GM10847 (cell line): ENCODE measurements around the gene PRDM10.

Source experiments
- POLR2A ChIP-seq: IDR thresholded peaks from 2 replicates; pipeline ENCODE4 v1.6.1; 2011; ENCODE audit not compliant: insufficient read length; ENCODE audit errors: extremely low read depth

Gene PRDM10

DNA sequence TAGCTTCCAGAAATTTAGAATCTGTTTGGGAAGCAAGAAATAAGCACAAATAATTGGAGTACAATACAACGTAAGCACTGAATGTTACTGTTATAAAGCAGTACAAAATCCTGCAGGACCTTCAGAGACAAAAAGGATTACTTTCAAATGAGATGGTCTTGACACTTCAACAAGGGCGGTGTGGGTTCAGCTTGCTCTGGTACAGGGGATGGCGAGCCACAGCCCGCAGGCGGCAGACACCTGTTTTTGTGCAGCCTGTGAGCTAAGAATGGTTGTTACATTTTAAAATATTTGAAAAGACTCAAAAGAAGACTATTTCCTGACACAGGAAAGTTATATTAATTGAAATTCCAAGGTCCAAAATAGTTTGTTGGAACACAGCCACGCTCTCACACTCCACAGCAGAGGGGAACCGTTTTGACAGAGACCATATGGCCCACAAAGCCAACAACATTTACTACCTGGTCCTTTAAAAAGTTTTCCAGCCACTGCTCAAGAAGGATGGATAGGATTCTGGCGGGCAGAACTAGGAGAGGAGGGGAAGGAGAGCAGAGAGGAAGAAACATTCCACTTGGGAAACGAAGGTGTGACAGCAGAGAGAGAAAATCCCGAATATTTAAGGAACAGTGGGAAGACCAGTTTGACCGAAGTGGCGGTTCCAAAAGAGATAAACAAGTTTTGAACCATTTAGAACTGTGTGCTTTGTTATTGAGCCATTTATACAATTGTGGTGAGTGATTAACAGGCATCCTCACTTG is 6.3 kb downstream of the PRDM10 start:
- no peak for TF ChIP-seq POLR2A

DNA sequence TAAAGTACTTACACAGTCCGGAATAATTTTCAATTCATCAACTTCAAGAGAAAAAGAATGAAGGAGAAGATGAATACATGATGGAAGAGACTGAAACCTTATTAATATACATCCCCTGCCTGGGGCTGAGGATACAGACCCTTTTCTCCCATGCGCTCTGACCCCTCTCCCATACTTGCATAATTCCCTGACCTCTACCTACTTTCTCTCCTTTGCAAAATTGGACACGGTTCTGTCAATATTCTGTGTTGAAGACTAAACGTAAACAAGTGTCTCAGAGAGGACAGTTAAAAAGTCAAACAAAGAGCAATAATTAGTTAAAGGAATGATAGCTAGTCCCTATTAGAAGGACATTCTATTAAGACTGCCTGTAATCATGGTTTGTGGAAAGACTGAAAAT is 7.5 kb downstream of the PRDM10 start:
- no peak for TF ChIP-seq POLR2A

DNA sequence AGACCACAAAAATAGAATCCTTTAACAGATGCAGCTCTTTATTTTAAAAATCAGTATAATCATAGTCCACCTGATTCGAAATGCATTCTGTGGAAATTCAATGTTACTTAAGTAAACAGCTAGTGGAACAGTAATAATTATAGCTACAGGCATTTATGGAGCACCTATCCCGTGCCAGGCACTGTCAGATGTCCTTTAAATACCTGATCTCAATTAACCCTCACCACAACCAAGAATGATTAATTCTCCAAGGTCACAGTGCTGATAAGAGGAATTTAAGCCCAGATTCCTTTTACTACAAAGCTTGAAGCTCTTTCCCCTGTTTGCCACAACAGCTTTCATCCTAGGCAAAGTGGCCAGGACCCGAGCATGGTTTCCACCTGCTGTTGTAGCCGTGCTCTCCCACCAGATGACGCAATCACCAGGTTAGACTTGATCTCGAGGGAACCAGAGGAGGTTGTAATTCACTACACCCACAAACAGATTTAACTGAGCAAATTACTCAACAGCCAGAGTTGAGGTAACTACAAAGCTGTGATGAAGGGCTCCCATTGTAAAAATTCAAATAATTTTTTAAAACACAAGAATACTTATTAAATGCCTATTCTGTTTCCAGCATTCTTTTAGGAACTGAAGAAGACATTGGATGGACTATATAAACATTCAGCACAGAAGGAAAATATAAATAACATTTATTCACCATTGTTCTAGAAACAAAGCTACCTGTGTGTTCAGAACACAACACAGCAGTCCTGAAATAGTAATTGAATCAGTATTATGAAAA is 10.3 kb downstream of the PRDM10 start:
- no peak for TF ChIP-seq POLR2A

DNA sequence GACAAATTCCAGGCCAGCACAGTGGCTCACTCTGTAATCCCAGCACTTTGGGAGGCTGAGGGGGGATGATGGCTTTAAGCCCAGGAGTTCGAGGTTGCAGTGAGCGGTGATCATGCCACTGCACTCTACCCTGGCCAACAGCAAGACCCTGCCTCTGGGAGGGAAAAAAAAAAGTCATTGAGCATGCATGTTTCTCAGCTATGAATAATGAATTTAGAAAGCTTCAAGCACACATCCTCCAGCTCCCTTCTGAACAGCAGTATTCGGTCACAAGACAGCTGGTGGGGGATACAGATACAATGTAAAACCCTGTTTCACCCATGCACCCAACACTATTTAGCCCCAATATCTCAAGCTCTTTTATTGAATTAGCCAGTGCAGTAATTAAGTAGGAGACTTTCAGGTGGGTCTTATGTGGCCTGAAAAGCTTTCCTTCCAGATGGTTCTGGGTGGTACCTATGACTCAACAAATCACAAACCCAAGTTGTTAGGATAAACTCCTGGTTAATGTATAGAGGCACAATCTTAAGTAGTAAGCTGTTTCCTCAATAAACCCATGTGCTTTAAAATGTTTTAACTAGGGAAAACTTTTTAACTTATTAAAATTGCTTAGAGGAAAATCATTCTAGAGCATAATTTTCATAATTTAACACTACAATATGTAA is 13.4 kb downstream of the PRDM10 start:
- TF ChIP-seq POLR2A = no peak

DNA sequence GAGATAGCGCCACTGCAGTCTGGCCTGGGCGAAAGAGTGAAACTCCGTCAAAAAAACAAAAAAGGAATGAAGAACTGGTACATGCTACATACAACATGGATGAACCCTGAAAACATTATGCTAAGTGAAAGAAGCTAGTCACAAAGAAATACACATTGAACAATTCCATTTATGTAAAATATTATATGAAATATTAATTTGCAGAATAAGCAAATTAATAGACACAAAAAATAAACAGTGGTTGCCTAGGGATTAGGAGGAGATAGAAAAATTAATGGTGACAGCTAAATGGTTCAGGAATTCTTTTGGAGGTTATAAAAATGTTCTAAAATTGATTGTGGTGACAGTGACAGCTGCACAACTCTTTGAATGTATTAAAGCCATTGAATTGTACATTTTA is 14.7 kb downstream of the PRDM10 start:
- no peak for TF ChIP-seq POLR2A

DNA sequence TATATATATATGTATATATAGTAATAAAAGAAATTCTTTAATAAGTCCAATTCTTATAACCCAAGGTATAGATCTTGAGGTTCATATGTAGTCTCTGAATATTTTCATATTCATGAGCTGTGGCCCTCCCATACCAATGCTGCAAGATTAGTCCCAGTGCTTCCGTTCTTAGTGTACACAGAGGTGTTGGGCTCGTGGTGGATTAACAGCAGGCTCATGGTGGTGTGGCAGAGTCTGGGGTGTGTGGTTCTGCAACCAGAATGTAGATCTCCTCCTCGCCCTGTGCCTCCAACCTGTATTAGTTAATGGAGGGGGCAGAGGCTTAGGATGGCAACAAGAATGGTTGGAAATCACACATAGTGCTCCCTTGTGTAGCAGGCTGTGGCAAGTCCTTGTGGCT is 16.8 kb downstream of the PRDM10 start:
- TF ChIP-seq POLR2A = no peak

DNA sequence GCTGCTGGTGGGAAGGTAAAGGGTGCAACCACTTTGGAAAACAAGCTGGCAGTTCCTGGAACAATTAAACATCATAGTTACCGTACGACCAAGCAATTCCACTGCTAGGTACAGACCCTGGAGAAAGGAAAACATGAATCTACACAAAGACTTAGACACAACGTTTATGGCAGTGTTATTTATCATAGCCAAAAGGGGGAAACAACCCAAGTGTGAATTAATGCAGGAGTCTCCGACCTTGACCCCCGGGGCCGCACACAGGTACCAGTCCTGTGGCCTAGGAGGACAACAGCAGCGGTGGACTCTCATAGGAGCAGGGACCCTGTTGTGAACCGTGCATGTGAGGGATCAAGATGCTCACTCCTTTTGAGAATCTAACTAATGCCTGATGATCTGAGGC is 22.5 kb downstream of the PRDM10 start:
- TF ChIP-seq POLR2A = no peak

DNA sequence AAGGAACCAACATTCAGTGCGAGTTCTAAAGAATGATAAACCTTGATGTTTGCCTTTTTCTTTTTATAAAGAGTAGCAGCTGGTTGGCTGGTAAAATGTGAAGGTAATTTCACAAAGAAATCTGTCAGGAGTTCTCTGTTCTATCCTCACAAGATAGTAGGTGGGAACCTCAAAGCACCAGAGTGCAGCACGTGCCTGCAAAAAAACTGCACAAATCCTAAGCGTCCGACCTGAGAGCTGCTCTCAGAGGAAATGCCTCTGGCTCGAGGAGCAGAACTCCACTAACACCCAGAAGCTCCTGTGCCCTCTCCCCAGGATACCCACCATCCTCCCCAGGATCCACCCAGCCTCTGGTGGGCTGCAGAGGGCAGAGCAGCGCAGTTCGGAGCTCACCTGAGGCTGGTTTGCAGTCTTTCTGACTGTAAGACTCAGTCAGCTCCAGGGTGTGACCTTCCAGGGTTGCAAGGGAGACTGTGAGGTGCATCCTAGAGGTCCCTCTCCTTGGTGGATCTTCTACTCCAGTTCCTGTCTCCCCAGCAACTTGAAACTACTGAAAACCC is 23.5 kb downstream of the PRDM10 start:
- no peak for TF ChIP-seq POLR2A

DNA sequence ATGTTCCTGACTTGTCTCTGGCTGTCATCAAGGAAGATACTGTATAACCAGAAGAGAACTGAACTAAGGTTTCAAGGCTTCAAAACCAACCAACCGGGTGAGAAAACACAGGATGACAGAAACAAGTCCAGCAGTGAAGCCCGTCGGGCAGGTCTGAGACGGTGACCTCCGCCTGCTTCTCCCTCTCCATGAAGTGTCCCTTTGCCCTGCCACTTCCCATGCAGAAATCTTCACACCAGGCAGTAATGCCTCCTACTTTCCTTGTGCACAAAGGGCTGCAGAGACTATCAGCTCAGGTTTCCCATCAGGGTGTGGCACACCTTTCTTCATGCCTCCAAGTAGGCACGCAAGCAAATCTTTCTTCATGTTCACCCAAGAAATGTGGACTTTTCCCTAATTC is 24.2 kb downstream of the PRDM10 start:
- TF ChIP-seq POLR2A = no peak

DNA sequence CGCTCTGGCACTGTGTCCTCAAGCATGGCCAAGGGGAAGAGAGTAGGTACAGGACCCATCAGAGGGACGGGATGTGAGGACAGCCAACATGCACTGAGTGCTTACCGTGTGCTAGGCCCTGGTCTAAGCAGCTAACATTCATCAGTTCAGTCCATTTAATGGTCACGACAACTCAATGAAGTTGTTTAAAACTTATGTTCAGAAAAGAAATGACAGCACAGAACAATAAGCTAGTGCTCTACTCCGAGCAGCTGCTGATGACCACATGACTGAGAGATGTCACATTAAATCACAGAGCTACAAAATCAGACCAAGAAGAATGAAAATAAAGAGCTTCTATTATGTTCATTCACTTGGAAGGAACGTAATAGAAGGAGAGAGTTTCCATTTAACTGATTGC is 26.3 kb downstream of the PRDM10 start:
- no peak for TF ChIP-seq POLR2A

DNA sequence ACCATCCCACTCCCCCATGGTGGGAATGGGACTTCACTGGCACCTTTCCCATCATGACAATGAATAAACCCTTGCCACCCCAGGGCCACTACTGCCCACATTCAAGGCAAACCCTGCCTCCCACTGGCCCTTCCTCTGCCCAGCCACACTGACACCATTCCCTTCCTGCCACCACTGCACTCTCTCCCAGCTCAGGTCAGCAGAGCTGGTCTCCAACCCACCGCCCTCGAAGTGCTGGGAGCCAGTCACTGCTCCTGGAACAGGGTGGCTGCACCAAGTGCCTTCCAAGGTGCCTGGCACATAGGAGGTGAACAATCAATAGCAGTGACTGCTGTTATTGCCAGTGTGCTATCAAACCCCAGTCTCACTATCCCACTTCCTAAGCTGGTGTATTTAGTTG is 27.1 kb downstream of the PRDM10 start:
- no peak for TF ChIP-seq POLR2A

DNA sequence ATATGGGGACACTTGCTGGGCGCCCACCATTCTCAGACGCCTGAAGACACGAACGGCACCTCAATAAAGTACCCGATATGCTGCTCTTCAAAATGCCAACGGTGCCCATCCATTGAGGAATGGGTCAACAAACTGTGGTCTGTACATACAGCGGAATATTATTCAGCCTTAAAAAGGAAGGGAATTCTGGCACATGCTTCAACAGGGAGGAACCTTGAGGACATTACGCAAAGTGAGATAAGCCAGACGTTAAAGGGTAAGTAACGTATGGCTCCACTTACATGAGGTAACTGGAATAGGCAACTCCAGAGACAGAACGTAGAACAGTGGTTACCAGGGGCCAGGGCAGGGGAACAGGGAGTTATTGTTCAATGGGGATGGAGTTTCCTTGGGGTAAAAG is 28.0 kb downstream of the PRDM10 start:
- no peak for TF ChIP-seq POLR2A

DNA sequence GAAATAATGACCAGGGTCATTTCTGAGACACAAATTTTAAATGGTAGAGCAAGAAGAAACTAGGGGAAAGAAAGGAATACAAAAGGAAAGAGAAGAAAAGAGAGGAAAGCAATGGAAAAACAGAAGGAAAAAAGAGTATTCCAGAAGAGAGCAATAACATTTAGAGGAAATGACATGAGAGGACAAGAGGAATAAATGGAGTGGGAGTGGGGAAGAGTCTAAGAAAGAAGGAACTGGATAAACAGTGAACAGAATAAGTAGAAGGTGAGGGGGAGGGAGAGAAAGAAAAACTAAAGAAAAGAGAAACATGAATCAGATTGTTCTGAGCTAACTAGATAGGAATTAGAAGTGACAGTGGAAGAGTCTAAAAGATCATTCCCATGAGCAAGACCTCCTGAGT is 28.4 kb downstream of the PRDM10 start:
- no peak for TF ChIP-seq POLR2A

DNA sequence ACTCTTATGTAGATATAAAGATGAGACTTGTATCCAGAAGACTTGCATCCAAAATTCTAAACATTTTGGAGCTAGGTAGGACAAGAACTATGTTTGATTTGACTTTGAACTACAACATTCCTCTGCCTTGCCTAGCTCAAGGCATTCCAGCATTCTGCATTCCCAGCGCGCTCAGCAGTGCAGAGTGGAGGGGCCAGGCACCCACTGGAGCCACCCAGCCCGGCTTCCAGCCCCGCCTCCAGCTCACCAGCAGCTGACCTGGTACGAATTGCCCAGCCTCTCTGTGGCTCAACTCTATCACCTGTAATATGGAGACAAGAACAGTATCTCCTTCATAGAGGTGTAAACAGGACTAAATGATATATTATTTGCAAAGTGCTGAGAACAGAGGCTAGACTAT is 28.8 kb downstream of the PRDM10 start:
- TF ChIP-seq POLR2A = no peak

DNA sequence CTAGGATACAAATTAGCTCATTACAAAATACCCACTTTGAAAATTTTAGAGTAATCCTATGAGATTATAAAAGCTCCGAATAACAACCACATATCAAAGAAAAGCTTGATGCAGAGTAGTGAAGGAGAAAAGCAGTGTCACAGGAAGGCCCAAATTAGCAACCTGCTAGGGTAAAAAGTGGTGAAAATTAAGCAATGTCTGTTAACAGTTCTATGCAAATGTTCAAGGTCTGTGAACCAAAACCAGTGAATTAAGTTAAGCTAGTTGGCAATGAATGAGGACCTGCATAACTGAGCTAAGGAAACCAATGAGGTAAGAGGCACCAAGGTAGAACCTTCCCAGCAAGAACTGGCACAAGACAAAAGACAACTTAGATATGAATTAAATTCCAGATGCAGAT is 29.6 kb downstream of the PRDM10 start:
- TF ChIP-seq POLR2A = no peak

DNA sequence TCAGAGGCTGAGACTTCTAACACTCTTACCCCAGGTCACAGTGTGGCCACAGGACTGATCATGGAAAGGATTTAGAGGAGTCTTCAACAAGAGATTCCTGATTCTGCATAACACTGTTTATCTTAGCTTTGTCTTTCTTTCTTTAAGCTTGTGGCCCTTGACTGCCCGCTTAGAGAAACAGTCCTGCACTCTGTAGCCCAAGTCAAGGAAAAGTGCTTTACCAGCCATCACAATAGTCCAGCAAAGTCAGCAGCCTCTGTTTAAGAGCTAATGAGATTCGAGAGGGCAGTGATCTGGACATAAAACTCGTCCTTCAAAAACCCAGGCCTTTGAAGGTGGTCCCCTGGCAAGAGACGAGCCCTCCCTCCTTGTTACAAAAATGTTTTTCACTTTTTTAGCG is 30.0 kb downstream of the PRDM10 start:
- no peak for TF ChIP-seq POLR2A
